ENCODE measurements around the gene ZNF598.
"Not testable (repeated sequence)": the region's sequence is repeated elsewhere in the genome, so short reads cannot be mapped to it uniquely, and the experiment has no call there.

Gene ZNF598

GRCh38 chr16:2028620-2029220 lies 19.1 kb upstream of the ZNF598 start:
- no peak for DNase-seq (ENCODE audit: low read depth in 3 of 3)

- DNase-seq (ENCODE audit: low read depth in 3 of 3): no peak
These were observed 18.5 kb upstream of the ZNF598 start for GRCh38 chr16:2028146-2028545.

- DNase-seq (ENCODE audit: low read depth in 3 of 3): no peak
These were observed 17.7 kb upstream of the ZNF598 start for GRCh38 chr16:2027024-2028010.

GRCh38 chr16:2026461-2027023 lies 16.9 kb upstream of the ZNF598 start, which contains the start of gene NHERF2:
TSS of gene NHERF2 (plus strand) at chr16:2026902. CDS start at chr16:2027006, 104 bp downstream.
- DNase-seq (ENCODE audit: low read depth in 3 of 3): no peak

GRCh38 chr16:2025878-2026460 lies 16.3 kb upstream of the ZNF598 start:
- DNase-seq (ENCODE audit: low read depth in 3 of 3): no peak

- DNase-seq (ENCODE audit: low read depth in 3 of 3): no peak
These were observed 15.6 kb upstream of the ZNF598 start for GRCh38 chr16:2025251-2025650.

- DNase-seq (ENCODE audit: low read depth in 3 of 3): no peak
These were observed 14.4 kb upstream of the ZNF598 start for GRCh38 chr16:2024032-2024420.

GRCh38 chr16:2023092-2024031 lies 13.7 kb upstream of the ZNF598 start:
- DNase-seq (ENCODE audit: low read depth in 3 of 3): peak; percentile 90 to 95 (median 92)

- DNase-seq (ENCODE audit: low read depth in 3 of 3): no peak
These were observed 13.1 kb upstream of the ZNF598 start for GRCh38 chr16:2022723-2023091.

GRCh38 chr16:2019921-2020831 lies 10.6 kb upstream of the ZNF598 start:
- no peak for DNase-seq (ENCODE audit: low read depth in 3 of 3)

GRCh38 chr16:2019518-2019920 lies 9.9 kb upstream of the ZNF598 start, which contains the start of gene NPW:
TSS of gene NPW (plus strand) at chr16:2019785.
- DNase-seq (ENCODE audit: low read depth in 3 of 3): peak in 2 of 3 experiments; percentile 14 to 38

GRCh38 chr16:2016407-2016922 lies 6.8 kb upstream of the ZNF598 start:
- no peak for DNase-seq (ENCODE audit: low read depth in 3 of 3)

GRCh38 chr16:2015947-2016208 lies 6.3 kb upstream of the ZNF598 start:
- DNase-seq (ENCODE audit: low read depth in 3 of 3): no peak

- no peak for DNase-seq (ENCODE audit: low read depth in 3 of 3)
These were observed 5.7 kb upstream of the ZNF598 start for GRCh38 chr16:2015117-2015946.

- DNase-seq (ENCODE audit: low read depth in 3 of 3): no peak
These were observed 3.9 kb upstream of the ZNF598 start for GRCh38 chr16:2013527-2013926.

- not testable (repeated sequence) for DNase-seq (ENCODE audit: low read depth in 3 of 3)
These were observed 2.1 kb upstream of the ZNF598 start for GRCh38 chr16:2011726-2012125.

GRCh38 chr16:2009164-2009711 lies 383 bp downstream of the ZNF598 start:
- no peak for DNase-seq (ENCODE audit: low read depth in 3 of 3)

GRCh38 chr16:2008631-2009163 lies 924 bp downstream of the ZNF598 start:
- DNase-seq (ENCODE audit: low read depth in 3 of 3): peak in 1 of 3 experiments; percentile 50
